NCI-H1417 treated with DMSO at 0.1 percent for 48 hours (cell line): ENCODE measurements around the gene PDLIM7.
A peak's percentile ranks its signal among the peaks of the same experiment; 100 is the strongest.

Experiments used
- DNase-seq: peaks from one replicate; lab custom pipeline; 2025; lab: John Stamatoyannopoulos, UW

Gene PDLIM7

GRCh38 chr5:177524941-177525655, 27.7 kb upstream of the PDLIM7 start:
- no peak for DNase-seq

- no peak for DNase-seq
Observed at GRCh38 chr5:177524539-177524900, 27.1 kb upstream of the PDLIM7 start.

- DNase-seq = no peak
Observed at GRCh38 chr5:177523711-177524538, 26.5 kb upstream of the PDLIM7 start.

GRCh38 chr5:177520916-177521513, 23.6 kb upstream of the PDLIM7 start:
- no peak for DNase-seq

- no peak for DNase-seq
Observed at GRCh38 chr5:177520271-177520670, 22.9 kb upstream of the PDLIM7 start.

GRCh38 chr5:177519463-177520235, 22.2 kb upstream of the PDLIM7 start:
- no peak for DNase-seq

- peak; percentile 56 for DNase-seq
Observed at GRCh38 chr5:177516601-177517568, 19.5 kb upstream of the PDLIM7 start, which contains the start of gene DDX41. Gene DDX41 (minus strand): TSS chr5:177516961. CDS start chr5:177516945, 16 bp downstream.

GRCh38 chr5:177515580-177515979, 18.2 kb upstream of the PDLIM7 start:
- DNase-seq = no peak

GRCh38 chr5:177514541-177514940, 17.1 kb upstream of the PDLIM7 start:
- DNase-seq = no peak

GRCh38 chr5:177513500-177513899, 16.1 kb upstream of the PDLIM7 start:
- no peak for DNase-seq

- DNase-seq = no peak
Observed at GRCh38 chr5:177512736-177513380, 15.5 kb upstream of the PDLIM7 start.

GRCh38 chr5:177511796-177512675, 14.6 kb upstream of the PDLIM7 start:
- no peak for DNase-seq

- no peak for DNase-seq
Observed at GRCh38 chr5:177511181-177511580, 13.8 kb upstream of the PDLIM7 start.

GRCh38 chr5:177510567-177511053, 13.2 kb upstream of the PDLIM7 start:
- no peak for DNase-seq

- DNase-seq = no peak
Observed at GRCh38 chr5:177509991-177510566, 12.7 kb upstream of the PDLIM7 start.

- DNase-seq = no peak
Observed at GRCh38 chr5:177509381-177509951, 12.1 kb upstream of the PDLIM7 start, which contains the start of gene DOK3. Gene DOK3 (minus strand): TSS chr5:177509826. CDS start chr5:177509540, 286 bp downstream.

- no peak for DNase-seq
Observed at GRCh38 chr5:177508837-177509236, 11.4 kb upstream of the PDLIM7 start.

- DNase-seq = no peak
Observed at GRCh38 chr5:177508221-177508611, 10.8 kb upstream of the PDLIM7 start.
